Smooth muscle cell (in vitro differentiated cells): Measurements from ENCODE around the gene NLRP9. TPM values are rescaled to one million over a fixed set of nuclear protein-coding genes. Genes with fewer than 3 reads are reported as not detected.

Source experiments
- DNase-seq: peaks from one replicate; lab custom pipeline; 2025; ENCODE audit not compliant: unreplicated experiment; lab: John Stamatoyannopoulos, UW
- H2AFZ ChIP-seq: fragments of 200-600 bp; sonication (generic); 2 replicates; pipeline ENCODE4 v1.6.0; 2016; ENCODE audit warnings: antibody characterized with exemption, low read depth, mild to moderate bottlenecking
- H3F3A ChIP-seq: fragments of 200-600 bp; sonication (generic); 2 replicates; pipeline ENCODE4 v1.6.0; 2017; ENCODE audit warnings: antibody characterized with exemption, low read depth
- H3K27ac ChIP-seq: fragments of 200-600 bp; sonication (generic); 2 replicates; pipeline ENCODE4 v1.5.1; 2016; ENCODE audit warnings: low read depth, mild to moderate bottlenecking
- H3K27me3 ChIP-seq: fragments of 200-600 bp; sonication (generic); 2 replicates; pipeline ENCODE4 v1.6.1; 2016; ENCODE audit warnings: low read depth, mild to moderate bottlenecking
- H3K36me3 ChIP-seq: fragments of 200-600 bp; sonication (generic); 2 replicates; pipeline ENCODE4 v1.5.1; 2016; ENCODE audit warnings: low read depth
- H3K4me1 ChIP-seq: fragments of 200-600 bp; sonication (generic); 2 replicates; pipeline ENCODE4 v1.5.1; 2016; ENCODE audit warnings: low read depth
- H3K4me2 ChIP-seq: fragments of 200-600 bp; sonication (generic); 2 replicates; pipeline ENCODE4 v1.6.0; 2016; ENCODE audit warnings: mild to moderate bottlenecking
- H3K4me3 ChIP-seq: fragments of 200-600 bp; sonication (generic); 2 replicates; pipeline ENCODE4 v1.5.1; 2016; ENCODE audit warnings: mild to moderate bottlenecking
- H3K79me2 ChIP-seq: fragments of 200-600 bp; sonication (generic); 2 replicates; pipeline ENCODE4 v1.6.0; 2016; ENCODE audit warnings: low read depth, mild to moderate bottlenecking
- H3K9ac ChIP-seq: fragments of 200-600 bp; sonication (generic); 2 replicates; pipeline ENCODE4 v1.6.0; 2016; ENCODE audit warnings: low read depth
- H3K9me3 ChIP-seq: fragments of 200-600 bp; sonication (generic); replicated peaks from 2 replicates; pipeline ENCODE4 v1.5.1; 2016; ENCODE audit warnings: low read depth
- H4K20me1 ChIP-seq: fragments of 200-600 bp; sonication (generic); 2 replicates; pipeline ENCODE4 v1.6.0; 2016; ENCODE audit warnings: low read depth
- WGBS: methylation state at CpG from one replicate; pipeline ENCODE4 v1.1.7; 2016; ENCODE audit warnings: low lambda C conversion rate; 5-methylcytosine and 5-hydroxymethylcytosine counted together
- polyA plus RNA-seq: library from polyadenylated mRNA; unstranded; fragments of >200 nt; fragmentation: Nextera tagmentation; extraction: Ambion mirVana; gene quantifications from 2 replicates; pipeline ENCODE4 v1.2.1, GENCODE V29; 2016
- total RNA-seq: library from RNA; depleted of rRNA; stranded (reverse); fragments of >200 nt; gene quantifications from 2 replicates; pipeline ENCODE4 v1.2.3, GENCODE V29; 2014
- TF ChIP-seq, protein P1 (sequence below): fragments of 200-600 bp; sonication (generic); IDR thresholded peaks from 2 replicates; pipeline ENCODE4 v1.5.1; 2017; ENCODE audit warnings: borderline replicate concordance, mild to moderate bottlenecking, antibody characterized with exemption; ENCODE audit not compliant: insufficient read depth, poor library complexity, severe bottlenecking

The NLRP9 gene
- total and polyA plus RNA-seq, 2 experiments from 2014 or later: 0.07 TPM; not detected in 1

GRCh38 chr19:55667511-55667910 lies 70.7 kb downstream of the NLRP9 start:
- Histone ChIP-seq H3K27ac (no peak overlapping the region), H3K36me3 (peaks cover 6% of the 10 kb centered on the region), H2AFZ (no peak overlapping the region), H3K27me3 (no peaks in the 10 kb centered on the region), H3K4me2 (no peak overlapping the region), H3K9ac (no peak overlapping the region), H3K79me2 (peaks cover 89% of the 10 kb centered on the region), H3K9me3 (no peaks in the 10 kb centered on the region), H3F3A (no peaks in the 10 kb centered on the region), H3K4me1 (no peaks in the 10 kb centered on the region), H3K4me3 (no peak overlapping the region), H4K20me1 (peaks cover 98% of the 10 kb centered on the region)
- 91% methylated on average over 12 of the region's 12 CpGs for WGBS
- DNase-seq: no peak
- TF ChIP-seq, protein P1, sequence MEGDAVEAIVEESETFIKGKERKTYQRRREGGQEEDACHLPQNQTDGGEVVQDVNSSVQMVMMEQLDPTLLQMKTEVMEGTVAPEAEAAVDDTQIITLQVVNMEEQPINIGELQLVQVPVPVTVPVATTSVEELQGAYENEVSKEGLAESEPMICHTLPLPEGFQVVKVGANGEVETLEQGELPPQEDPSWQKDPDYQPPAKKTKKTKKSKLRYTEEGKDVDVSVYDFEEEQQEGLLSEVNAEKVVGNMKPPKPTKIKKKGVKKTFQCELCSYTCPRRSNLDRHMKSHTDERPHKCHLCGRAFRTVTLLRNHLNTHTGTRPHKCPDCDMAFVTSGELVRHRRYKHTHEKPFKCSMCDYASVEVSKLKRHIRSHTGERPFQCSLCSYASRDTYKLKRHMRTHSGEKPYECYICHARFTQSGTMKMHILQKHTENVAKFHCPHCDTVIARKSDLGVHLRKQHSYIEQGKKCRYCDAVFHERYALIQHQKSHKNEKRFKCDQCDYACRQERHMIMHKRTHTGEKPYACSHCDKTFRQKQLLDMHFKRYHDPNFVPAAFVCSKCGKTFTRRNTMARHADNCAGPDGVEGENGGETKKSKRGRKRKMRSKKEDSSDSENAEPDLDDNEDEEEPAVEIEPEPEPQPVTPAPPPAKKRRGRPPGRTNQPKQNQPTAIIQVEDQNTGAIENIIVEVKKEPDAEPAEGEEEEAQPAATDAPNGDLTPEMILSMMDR: no peak

DNA sequence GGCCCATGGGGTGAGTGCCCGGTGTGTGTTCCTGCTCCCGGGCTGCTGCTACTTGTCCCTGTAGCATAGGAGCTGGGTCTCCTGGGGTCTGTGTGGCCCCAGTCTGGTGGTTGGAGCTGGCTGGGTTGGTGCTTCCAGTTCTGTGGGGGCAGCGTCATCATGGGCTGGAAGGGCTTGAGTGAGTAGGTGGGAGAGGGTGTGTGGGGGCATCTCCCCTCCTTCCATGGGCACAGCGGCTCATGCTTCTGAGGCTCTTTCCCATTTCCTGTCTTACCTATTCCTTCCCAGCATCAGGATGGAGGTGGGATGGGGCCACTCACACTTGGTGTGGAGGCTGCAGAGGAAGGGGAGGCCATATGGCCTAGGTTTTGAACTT lies 71.2 kb downstream of the NLRP9 start:
- H2AFZ ChIP-seq: no peak overlapping the region
- H3K27me3 ChIP-seq: no peaks in the 10 kb centered on the region
- H3K4me3 ChIP-seq: no peak overlapping the region
- no peak overlapping the region for H3K4me2 ChIP-seq
- no peak overlapping the region for H3K27ac ChIP-seq
- H3K36me3 ChIP-seq: peaks cover 6% of the 10 kb centered on the region
- H3K9ac ChIP-seq: no peak overlapping the region
- H3F3A ChIP-seq: no peaks in the 10 kb centered on the region
- peaks cover 98% of the 10 kb centered on the region for H4K20me1 ChIP-seq
- 100% methylated on average over 4 of the region's 4 CpGs for WGBS
- TF ChIP-seq, protein P1: no peak
- no peaks in the 10 kb centered on the region for H3K9me3 ChIP-seq
- H3K79me2 ChIP-seq: peaks cover 86% of the 10 kb centered on the region
- no peak for DNase-seq
- H3K4me1 ChIP-seq: no peaks in the 10 kb centered on the region

DNA sequence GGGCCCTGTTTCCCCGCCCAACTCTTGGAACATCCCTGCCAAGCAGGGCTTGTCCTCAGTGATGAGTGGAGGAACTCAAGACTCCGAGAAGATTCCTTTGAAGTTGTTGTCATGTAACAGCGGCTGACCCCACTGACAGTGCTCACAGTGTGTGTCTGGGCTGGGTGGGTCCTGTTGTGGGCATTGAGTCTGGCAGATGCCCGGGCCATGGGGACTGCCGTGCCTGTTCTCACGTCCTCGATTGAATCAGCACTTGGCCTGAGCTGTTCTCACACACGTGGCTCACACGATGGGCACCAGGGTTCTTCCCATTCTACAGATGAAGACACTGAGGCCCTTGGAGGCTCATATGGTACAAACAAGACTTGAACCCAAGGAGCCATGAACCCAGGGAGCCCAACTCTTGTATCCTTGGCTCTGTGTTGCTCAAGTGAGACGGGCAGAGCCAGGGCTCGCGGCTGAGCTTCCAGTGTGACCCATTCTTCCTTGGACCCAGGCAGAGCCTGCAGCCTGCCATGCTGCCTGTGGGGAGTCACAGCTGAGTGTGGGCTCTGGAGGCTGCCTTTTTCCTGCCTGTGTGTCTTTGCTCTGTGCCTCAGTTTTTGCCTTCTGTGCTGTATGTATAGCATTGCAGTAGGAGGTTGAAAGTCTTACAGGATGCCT lies 71.7 kb downstream of the NLRP9 start:
- Histone ChIP-seq H3F3A (no peaks in the 10 kb centered on the region), H3K4me1 (no peaks in the 10 kb centered on the region), H3K9ac (no peak overlapping the region), H3K4me2 (no peak overlapping the region), H3K36me3 (peaks cover 6% of the 10 kb centered on the region), H3K9me3 (no peaks in the 10 kb centered on the region), H3K4me3 (no peak overlapping the region), H3K27ac (no peak overlapping the region), H3K27me3 (no peaks in the 10 kb centered on the region), H4K20me1 (peaks cover 97% of the 10 kb centered on the region), H2AFZ (no peak overlapping the region), H3K79me2 (peaks cover 86% of the 10 kb centered on the region)
- 99% methylated on average over 12 of the region's 12 CpGs for WGBS
- DNase-seq: no peak
- TF ChIP-seq, protein P1: no peak
